Measurements from ENCODE around the gene EIF4A2. TPM values are rescaled to one million over a fixed set of nuclear protein-coding genes. Genes with fewer than 3 reads are reported as not detected.

Gene EIF4A2
- total RNA-seq, 1 donor from 2014 or later = 364 TPM

DNA sequence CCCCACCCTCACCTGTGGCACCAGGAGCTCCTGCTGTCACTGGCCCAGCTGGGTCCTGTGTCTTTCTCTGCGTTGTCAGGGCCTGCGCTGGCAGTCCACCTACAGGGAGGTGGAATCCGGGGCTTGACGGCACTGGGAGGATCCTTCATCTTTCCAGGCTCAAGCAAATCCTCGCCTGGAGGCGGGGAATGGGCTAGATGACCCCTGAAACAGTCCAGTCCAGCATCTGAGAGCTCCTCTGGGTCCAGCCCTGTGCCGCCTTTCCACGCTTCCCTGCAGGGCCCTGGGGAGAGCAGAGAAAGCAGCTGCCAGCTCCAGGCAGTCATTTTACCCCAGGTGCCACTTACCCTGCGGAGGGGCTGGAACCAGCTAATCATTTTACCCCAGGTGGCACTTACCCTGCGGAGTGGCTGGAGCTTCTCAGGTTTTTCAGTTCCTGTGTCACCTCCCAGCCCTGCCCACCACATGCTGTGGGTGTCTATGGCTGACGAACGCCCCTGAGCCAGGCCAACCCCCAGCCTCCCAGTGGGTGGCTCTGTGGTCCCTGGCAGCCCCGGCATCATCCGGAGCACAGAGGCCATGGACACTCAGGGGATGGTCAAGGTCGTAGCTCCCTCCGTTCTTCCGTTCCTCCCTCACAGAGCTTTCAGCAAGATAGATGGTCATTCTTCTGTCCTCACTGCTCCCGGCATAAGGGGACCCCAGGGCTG lies 41.2 kb downstream of the EIF4A2 start:
- Mint-ChIP-seq H3K4me1 (peaks cover 31% of the 10 kb centered on the region), H3K4me3 (peak overlapping the region; percentile 76), H3K36me3 (ENCODE audit: low read depth) (no peaks in the 10 kb centered on the region), H3K9me3 (no peaks in the 10 kb centered on the region), H3K27ac (ENCODE audit: unreplicated experiment) (no peak overlapping the region), H3K27me3 (ENCODE audit: low read depth) (peaks cover 60% of the 10 kb centered on the region)
- TF ChIP-seq, protein P1, sequence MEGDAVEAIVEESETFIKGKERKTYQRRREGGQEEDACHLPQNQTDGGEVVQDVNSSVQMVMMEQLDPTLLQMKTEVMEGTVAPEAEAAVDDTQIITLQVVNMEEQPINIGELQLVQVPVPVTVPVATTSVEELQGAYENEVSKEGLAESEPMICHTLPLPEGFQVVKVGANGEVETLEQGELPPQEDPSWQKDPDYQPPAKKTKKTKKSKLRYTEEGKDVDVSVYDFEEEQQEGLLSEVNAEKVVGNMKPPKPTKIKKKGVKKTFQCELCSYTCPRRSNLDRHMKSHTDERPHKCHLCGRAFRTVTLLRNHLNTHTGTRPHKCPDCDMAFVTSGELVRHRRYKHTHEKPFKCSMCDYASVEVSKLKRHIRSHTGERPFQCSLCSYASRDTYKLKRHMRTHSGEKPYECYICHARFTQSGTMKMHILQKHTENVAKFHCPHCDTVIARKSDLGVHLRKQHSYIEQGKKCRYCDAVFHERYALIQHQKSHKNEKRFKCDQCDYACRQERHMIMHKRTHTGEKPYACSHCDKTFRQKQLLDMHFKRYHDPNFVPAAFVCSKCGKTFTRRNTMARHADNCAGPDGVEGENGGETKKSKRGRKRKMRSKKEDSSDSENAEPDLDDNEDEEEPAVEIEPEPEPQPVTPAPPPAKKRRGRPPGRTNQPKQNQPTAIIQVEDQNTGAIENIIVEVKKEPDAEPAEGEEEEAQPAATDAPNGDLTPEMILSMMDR (conservative IDR thresholded peaks at IDR 0.05) = no peak
- no peak for DNase-seq (ENCODE audit: low read depth, low spot score)

- peak overlapping the region; percentile 83 for H3K4me3 Mint-ChIP-seq
- peaks cover 68% of the 10 kb centered on the region for H3K27me3 Mint-ChIP-seq (ENCODE audit: low read depth)
- no peaks in the 10 kb centered on the region for H3K36me3 Mint-ChIP-seq (ENCODE audit: low read depth)
- peak; percentile 37 for DNase-seq (ENCODE audit: low read depth, low spot score)
- no peak overlapping the region for H3K27ac Mint-ChIP-seq (ENCODE audit: unreplicated experiment)
- no peaks in the 10 kb centered on the region for H3K9me3 Mint-ChIP-seq
- TF ChIP-seq, protein P1 (conservative IDR thresholded peaks at IDR 0.05) = no peak
- H3K4me1 Mint-ChIP-seq = peaks cover 31% of the 10 kb centered on the region
These were observed 42.0 kb downstream of the EIF4A2 start for GRCh38 chr3:186825294-186825821.

- peaks cover 73% of the 10 kb centered on the region for H3K27me3 Mint-ChIP-seq (ENCODE audit: low read depth)
- peak overlapping the region; percentile 83 for H3K4me3 Mint-ChIP-seq
- peaks cover 31% of the 10 kb centered on the region for H3K4me1 Mint-ChIP-seq
- no peak for DNase-seq (ENCODE audit: low read depth, low spot score)
- TF ChIP-seq, protein P1 (conservative IDR thresholded peaks at IDR 0.05) = no peak
- no peaks in the 10 kb centered on the region for H3K9me3 Mint-ChIP-seq
- H3K36me3 Mint-ChIP-seq (ENCODE audit: low read depth) = no peaks in the 10 kb centered on the region
- H3K27ac Mint-ChIP-seq (ENCODE audit: unreplicated experiment) = no peak overlapping the region
These were observed 42.6 kb downstream of the EIF4A2 start for GRCh38 chr3:186825872-186826409.

DNA sequence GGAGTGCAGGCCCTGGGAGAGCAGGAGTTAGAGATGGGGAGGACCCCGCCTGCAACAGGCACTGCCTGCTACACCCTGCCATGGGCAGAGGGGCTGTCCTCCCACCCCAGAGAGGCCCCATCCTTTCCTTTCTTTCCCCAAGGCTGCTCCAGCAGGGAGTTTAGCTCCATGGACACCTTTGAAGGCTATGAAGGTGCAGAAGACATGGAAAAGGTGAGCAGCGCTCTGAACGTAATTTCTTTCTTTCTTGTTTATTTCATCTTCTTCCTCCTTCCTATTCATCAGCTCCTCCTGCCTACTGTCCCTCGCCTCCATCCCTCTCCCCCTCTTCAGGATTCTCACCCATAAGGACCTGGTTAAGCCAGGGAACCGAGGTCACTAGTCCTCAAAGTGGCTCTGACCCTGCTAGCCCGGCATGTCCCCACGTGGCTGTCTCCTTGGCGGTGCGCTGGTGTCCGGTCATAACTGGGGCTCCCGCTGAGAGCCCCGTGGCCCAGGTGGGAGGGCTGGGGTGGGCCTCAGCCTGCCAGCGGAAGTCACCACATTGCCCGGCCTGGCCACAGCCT lies 43.1 kb downstream of the EIF4A2 start:
- no peaks in the 10 kb centered on the region for H3K36me3 Mint-ChIP-seq (ENCODE audit: low read depth)
- TF ChIP-seq, protein P1 (conservative IDR thresholded peaks at IDR 0.05) = no peak
- DNase-seq (ENCODE audit: low read depth, low spot score) = no peak
- no peak overlapping the region for H3K27ac Mint-ChIP-seq (ENCODE audit: unreplicated experiment)
- H3K4me3 Mint-ChIP-seq = peak overlapping the region; percentile 83
- H3K4me1 Mint-ChIP-seq = peaks cover 31% of the 10 kb centered on the region
- peaks cover 78% of the 10 kb centered on the region for H3K27me3 Mint-ChIP-seq (ENCODE audit: low read depth)
- H3K9me3 Mint-ChIP-seq = no peaks in the 10 kb centered on the region

DNA sequence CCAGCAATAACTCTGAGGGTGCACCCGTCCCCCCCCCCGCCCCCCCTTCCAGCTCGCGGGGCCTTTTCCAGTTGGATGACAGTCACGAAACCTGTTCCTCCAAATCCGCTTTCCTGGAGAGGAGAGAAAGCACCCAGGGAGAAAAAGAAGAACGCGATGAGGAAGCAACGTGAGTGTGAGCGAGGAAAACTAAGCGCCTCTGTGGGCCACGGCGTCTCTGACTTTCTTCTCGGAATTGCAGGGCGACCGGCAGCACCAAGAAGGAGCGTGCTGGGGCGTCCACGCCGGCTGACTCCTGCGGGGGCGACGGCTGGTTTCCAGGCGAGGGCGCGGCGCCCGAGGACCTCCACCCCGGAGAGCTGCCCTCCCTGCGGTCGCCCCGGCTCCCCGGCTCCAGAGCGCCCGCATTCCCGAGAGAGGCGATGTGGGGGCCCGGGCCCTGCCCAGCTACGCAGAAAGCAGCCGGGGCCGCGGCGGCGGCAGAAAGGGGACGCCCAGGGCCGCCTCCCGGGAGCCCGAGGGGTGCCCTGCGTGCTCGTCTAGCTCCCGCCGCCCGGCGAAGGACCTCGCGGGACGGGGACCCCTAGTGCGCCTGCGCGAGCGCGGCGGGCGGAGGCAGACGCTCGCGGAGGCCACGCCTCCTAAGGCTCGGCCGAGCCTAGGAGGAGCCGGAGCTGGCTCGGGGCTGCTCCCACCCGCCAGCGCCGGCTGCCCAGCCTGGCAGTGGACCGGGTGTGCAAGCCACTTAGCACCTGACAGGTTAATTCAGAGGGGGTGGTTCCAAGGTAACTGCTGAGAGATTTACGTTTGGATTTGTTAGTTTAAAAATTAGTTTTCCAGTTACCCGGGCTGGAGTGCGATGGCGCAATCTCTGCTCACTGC lies 43.8 kb downstream of the EIF4A2 start:
- Mint-ChIP-seq H3K4me1 (peaks cover 31% of the 10 kb centered on the region), H3K27ac (ENCODE audit: unreplicated experiment) (no peak overlapping the region), H3K27me3 (ENCODE audit: low read depth) (peaks cover 84% of the 10 kb centered on the region), H3K4me3 (peak overlapping the region; percentile 65), H3K9me3 (no peaks in the 10 kb centered on the region), H3K36me3 (ENCODE audit: low read depth) (no peaks in the 10 kb centered on the region)
- DNase-seq (ENCODE audit: low read depth, low spot score) = peak; percentile 72
- TF ChIP-seq, protein P1 (conservative IDR thresholded peaks at IDR 0.05) = no peak
